NT2/D1 (cell line): ENCODE results near the gene SMIM9.

Source experiments
- SUZ12 ChIP-seq: IDR thresholded peaks from 2 replicates; pipeline ENCODE4 v1.6.1; 2011; ENCODE audit not compliant: insufficient read length, insufficient read depth; ENCODE audit errors: extremely low read depth
- YY1 ChIP-seq: IDR thresholded peaks from 2 replicates; pipeline ENCODE4 v1.6.1; 2011; ENCODE audit not compliant: insufficient read length, insufficient read depth
- ZNF274 ChIP-seq: IDR thresholded peaks from 2 replicates; pipeline ENCODE4 v1.6.1; 2011; ENCODE audit warnings: mild to moderate bottlenecking, low read depth, low read length

DNA sequence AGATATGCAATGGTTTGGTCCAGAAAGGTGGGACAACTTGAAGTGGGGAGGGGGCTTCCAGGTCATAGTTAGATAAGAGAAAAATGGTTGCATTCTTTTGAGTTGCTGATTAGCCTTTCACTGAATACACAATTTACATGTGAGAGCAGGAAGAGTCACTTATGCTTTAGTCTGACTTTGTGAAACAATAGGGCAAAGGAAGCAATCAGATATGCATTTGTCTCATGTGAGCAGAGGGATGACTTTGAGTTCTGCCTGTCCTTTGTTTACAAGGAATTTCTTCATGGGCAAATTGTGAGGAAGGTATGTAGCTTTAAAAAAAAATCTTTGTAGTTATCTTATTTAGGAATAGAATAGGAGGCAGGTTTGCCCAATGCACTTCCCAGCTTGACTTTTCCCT is 12.9 kb downstream of the SMIM9 start:
- no peak for TF ChIP-seq YY1
- TF ChIP-seq ZNF274 = no peak
- no peak for TF ChIP-seq SUZ12
